ENCODE results near the gene AFF3.

AFF3 gene

DNA sequence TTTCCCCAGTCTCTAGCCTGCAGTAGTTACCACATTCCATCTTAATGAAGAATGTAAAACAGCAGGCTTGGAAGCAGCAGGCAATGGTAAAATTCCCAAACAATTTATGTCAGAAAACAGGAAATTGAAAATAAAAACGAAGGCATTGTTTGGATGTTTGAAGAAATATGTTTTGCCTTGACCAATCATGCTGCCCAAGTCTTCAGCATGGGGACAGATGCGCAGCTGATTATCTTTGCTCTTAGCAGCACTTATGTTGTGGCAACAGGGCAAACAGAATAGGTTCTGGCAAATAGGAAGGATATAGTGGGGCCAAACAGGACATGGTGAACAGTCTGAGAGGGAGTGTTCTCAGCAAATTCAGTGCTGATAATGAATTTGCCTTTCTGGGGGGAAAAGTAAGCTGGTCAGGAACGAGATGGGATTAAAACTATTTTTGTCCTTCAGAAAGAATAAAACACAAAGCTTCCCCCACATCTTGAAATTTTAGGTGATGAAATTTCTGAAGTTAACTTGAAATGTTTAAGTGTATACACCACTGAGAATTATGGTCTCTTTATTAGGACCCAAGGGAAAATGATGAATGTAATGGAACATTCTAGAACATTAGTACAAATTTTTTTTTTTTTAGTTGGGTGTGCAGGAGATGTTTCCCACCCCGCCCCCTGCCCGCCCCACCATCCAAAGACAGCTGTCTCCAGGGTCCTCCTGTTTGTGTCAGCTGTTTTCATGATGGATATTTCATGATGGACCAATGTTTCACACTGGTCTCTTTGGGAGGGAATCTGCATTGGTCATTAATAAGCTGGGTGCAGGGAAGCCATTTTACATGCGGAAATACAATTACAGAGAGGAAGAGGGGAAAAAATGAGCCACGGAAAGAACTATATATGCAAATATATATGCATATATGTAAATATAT, 413.0 kb downstream of the AFF3 start:
- Mint-ChIP-seq H3K4me1 (ENCODE audit: low read depth) (no peaks in the 10 kb centered on the region), H3K27ac (no peak overlapping the region)

DNA sequence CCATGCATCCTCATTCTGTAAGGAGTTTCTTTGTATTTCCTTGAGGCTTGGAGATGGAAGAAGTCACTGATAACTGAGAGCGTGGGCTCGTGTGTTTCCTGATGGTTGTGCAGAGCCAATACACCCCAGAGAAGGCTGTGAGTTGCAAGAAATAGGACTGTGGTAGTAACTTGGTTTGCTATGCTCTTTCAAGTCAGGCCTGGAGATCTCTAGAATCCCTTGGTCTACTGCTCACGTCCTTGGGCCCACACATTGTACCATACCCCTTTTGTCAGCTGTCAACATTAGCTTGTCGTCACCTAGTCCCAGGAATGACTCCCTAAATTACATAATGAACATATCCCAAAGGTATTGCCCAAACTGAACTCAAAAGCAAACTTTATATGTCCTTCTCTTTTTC, 414.2 kb downstream of the AFF3 start:
- no peaks in the 10 kb centered on the region for H3K4me1 Mint-ChIP-seq (ENCODE audit: low read depth)
- DNase-seq (ENCODE audit: low spot score): no peak
- no peak overlapping the region for H3K27ac Mint-ChIP-seq
- H3K9me3 Mint-ChIP-seq: no peaks in the 10 kb centered on the region
- no peaks in the 10 kb centered on the region for H3K36me3 Mint-ChIP-seq (ENCODE audit: low read depth)
- H3K27me3 Mint-ChIP-seq (ENCODE audit: low read depth): no peaks in the 10 kb centered on the region
- no peak overlapping the region for H3K4me3 Mint-ChIP-seq

More for the DNA sequence above, 413.0 kb downstream of the AFF3 start:
- no peaks in the 10 kb centered on the region for H3K36me3 Mint-ChIP-seq (ENCODE audit: low read depth)
- no peak for DNase-seq (ENCODE audit: low spot score)
- H3K4me3 Mint-ChIP-seq: no peak overlapping the region
- no peaks in the 10 kb centered on the region for H3K27me3 Mint-ChIP-seq (ENCODE audit: low read depth)
- H3K9me3 Mint-ChIP-seq: no peaks in the 10 kb centered on the region

GRCh38 chr2:99727199-99727598, 415.2 kb downstream of the AFF3 start:
- no peaks in the 10 kb centered on the region for H3K9me3 Mint-ChIP-seq
- no peaks in the 10 kb centered on the region for H3K36me3 Mint-ChIP-seq (ENCODE audit: low read depth)
- no peak for DNase-seq (ENCODE audit: low spot score)
- H3K27me3 Mint-ChIP-seq (ENCODE audit: low read depth): no peaks in the 10 kb centered on the region
- no peaks in the 10 kb centered on the region for H3K4me1 Mint-ChIP-seq (ENCODE audit: low read depth)
- H3K4me3 Mint-ChIP-seq: no peak overlapping the region
- no peak overlapping the region for H3K27ac Mint-ChIP-seq

DNA sequence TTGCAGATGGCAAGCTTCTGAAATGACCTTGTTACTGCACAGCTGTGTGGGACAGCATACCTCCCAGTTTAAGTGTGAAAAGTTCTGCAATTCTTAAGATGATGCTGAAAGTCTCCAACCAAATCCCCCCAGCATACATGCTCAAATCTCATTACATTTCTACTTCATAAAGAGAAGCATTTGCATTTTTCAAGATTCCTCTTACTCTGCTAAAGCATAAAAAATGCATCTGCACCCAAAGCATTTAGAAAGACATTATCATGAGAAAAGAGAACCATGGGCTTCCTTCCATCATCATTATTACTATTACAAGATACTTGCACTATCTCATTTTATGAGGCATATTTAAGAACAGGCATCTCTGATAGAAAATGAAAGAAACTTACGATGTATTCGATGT, 415.7 kb downstream of the AFF3 start:
- no peak overlapping the region for H3K27ac Mint-ChIP-seq
- H3K27me3 Mint-ChIP-seq (ENCODE audit: low read depth): no peaks in the 10 kb centered on the region
- H3K36me3 Mint-ChIP-seq (ENCODE audit: low read depth): no peaks in the 10 kb centered on the region
- no peak for DNase-seq (ENCODE audit: low spot score)
- no peaks in the 10 kb centered on the region for H3K9me3 Mint-ChIP-seq
- H3K4me3 Mint-ChIP-seq: no peak overlapping the region
- H3K4me1 Mint-ChIP-seq (ENCODE audit: low read depth): no peaks in the 10 kb centered on the region

GRCh38 chr2:99725820-99726219, 416.6 kb downstream of the AFF3 start:
- Mint-ChIP-seq H3K4me1 (ENCODE audit: low read depth) (no peaks in the 10 kb centered on the region), H3K4me3 (no peak overlapping the region), H3K27me3 (ENCODE audit: low read depth) (no peaks in the 10 kb centered on the region), H3K9me3 (no peaks in the 10 kb centered on the region), H3K36me3 (ENCODE audit: low read depth) (no peaks in the 10 kb centered on the region), H3K27ac (no peak overlapping the region)
- DNase-seq (ENCODE audit: low spot score): no peak

GRCh38 chr2:99722476-99722875, 419.9 kb downstream of the AFF3 start:
- no peaks in the 10 kb centered on the region for H3K36me3 Mint-ChIP-seq (ENCODE audit: low read depth)
- no peak overlapping the region for H3K4me3 Mint-ChIP-seq
- H3K4me1 Mint-ChIP-seq (ENCODE audit: low read depth): no peaks in the 10 kb centered on the region
- no peak overlapping the region for H3K27ac Mint-ChIP-seq
- no peaks in the 10 kb centered on the region for H3K9me3 Mint-ChIP-seq
- no peaks in the 10 kb centered on the region for H3K27me3 Mint-ChIP-seq (ENCODE audit: low read depth)
- DNase-seq (ENCODE audit: low spot score): no peak

DNA sequence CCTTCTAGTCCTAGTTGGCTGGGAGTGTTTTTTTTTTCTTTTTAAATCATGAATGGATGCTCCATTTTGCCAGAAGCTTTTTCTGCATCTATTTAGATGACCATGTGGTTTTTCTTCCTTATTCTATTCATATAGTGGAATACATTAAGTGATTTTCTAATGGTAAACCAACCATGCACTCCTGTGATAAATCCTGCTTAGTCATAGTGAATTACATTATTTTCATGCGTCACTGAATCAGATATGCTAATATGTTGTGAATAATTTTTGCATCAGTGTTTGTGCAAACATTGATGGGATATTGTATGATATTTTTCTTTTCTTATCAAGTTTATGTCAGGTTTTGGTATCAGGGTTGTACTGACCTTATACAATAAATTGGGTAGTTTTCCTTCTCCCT, 423.3 kb downstream of the AFF3 start:
- H3K36me3 Mint-ChIP-seq (ENCODE audit: low read depth): no peaks in the 10 kb centered on the region
- DNase-seq (ENCODE audit: low spot score): no peak
- no peaks in the 10 kb centered on the region for H3K27me3 Mint-ChIP-seq (ENCODE audit: low read depth)
- no peak overlapping the region for H3K27ac Mint-ChIP-seq
- no peak overlapping the region for H3K4me3 Mint-ChIP-seq
- H3K9me3 Mint-ChIP-seq: no peaks in the 10 kb centered on the region
- H3K4me1 Mint-ChIP-seq (ENCODE audit: low read depth): no peaks in the 10 kb centered on the region

GRCh38 chr2:99715956-99716355, 426.4 kb downstream of the AFF3 start:
- H3K36me3 Mint-ChIP-seq (ENCODE audit: low read depth): no peaks in the 10 kb centered on the region
- no peaks in the 10 kb centered on the region for H3K4me1 Mint-ChIP-seq (ENCODE audit: low read depth)
- H3K9me3 Mint-ChIP-seq: no peaks in the 10 kb centered on the region
- no peak overlapping the region for H3K27ac Mint-ChIP-seq
- H3K4me3 Mint-ChIP-seq: no peak overlapping the region
- no peaks in the 10 kb centered on the region for H3K27me3 Mint-ChIP-seq (ENCODE audit: low read depth)
- DNase-seq (ENCODE audit: low spot score): no peak

DNA sequence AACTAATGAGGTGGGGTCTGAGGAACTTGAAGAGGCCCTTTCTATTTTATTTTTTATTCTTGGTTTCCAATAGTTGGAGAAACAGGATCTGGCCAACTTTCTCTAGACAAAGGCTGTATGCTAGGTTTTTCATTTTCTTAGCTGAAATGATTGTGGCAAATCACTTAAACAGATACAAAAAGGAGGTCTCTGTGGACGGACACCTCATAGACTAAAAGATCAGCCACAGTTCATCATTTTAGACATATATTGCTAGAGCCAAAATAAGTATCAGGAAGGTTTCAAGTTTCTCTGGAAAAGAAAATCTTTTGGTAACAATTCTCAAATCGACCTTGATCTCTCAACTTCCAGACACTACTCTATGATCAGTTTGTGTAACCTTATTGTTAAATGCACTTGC, 428.0 kb downstream of the AFF3 start:
- Mint-ChIP-seq H3K4me1 (ENCODE audit: low read depth) (no peaks in the 10 kb centered on the region), H3K27ac (no peak overlapping the region), H3K9me3 (no peaks in the 10 kb centered on the region), H3K36me3 (ENCODE audit: low read depth) (no peaks in the 10 kb centered on the region), H3K4me3 (no peak overlapping the region), H3K27me3 (ENCODE audit: low read depth) (no peaks in the 10 kb centered on the region)
- no peak for DNase-seq (ENCODE audit: low spot score)

DNA sequence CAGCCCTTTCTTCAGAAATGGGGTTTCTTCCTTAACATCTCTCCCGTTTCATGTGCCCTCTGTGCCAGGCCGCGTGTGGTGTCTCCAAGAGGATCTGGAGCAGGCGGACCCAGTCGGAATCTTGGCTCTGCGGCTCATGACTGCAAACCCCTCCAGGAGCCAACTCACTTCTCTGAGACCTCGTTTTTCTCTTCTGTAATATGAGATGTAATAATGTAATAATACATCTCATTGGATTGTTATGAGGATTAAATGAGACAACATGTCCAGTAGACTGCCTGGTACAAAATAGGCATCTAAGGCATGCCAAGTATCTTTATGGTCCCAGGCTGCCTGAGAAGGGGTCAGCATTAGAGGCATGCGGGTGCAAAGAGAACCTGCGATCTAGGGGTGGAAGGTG, 431.2 kb downstream of the AFF3 start:
- Mint-ChIP-seq H3K27ac (no peak overlapping the region), H3K36me3 (ENCODE audit: low read depth) (no peaks in the 10 kb centered on the region), H3K4me3 (no peak overlapping the region), H3K9me3 (no peaks in the 10 kb centered on the region), H3K4me1 (ENCODE audit: low read depth) (no peaks in the 10 kb centered on the region), H3K27me3 (ENCODE audit: low read depth) (no peaks in the 10 kb centered on the region)
- DNase-seq (ENCODE audit: low spot score): no peak

DNA sequence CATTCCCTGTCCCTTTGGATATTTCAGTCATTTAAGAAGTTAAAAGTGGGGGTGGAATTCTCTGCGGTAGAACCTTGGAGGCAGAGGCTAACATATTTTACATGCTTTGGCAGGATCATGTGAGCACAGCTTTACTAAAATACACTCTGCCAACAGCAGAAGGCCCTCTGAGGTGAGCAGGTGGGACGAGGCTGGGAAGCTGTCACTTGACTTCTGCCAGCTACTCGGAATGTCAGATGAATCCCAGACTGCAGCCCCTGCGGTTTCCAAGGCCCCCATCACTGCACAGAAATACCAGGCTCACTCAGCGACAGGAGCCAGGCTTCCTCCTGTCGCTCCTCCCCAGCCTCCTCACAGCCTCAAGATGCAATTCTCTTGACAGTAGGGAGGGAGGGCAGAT, 431.7 kb downstream of the AFF3 start:
- Mint-ChIP-seq H3K36me3 (ENCODE audit: low read depth) (no peaks in the 10 kb centered on the region), H3K27me3 (ENCODE audit: low read depth) (no peaks in the 10 kb centered on the region)

GRCh38 chr2:99709229-99709628, 433.2 kb downstream of the AFF3 start:
- no peaks in the 10 kb centered on the region for H3K9me3 Mint-ChIP-seq
- no peaks in the 10 kb centered on the region for H3K4me1 Mint-ChIP-seq (ENCODE audit: low read depth)
- no peak overlapping the region for H3K4me3 Mint-ChIP-seq
- H3K27me3 Mint-ChIP-seq (ENCODE audit: low read depth): no peaks in the 10 kb centered on the region
- no peak overlapping the region for H3K27ac Mint-ChIP-seq
- H3K36me3 Mint-ChIP-seq (ENCODE audit: low read depth): no peaks in the 10 kb centered on the region
- no peak for DNase-seq (ENCODE audit: low spot score)

More for the DNA sequence above, 431.7 kb downstream of the AFF3 start:
- H3K9me3 Mint-ChIP-seq: no peaks in the 10 kb centered on the region
- no peak overlapping the region for H3K27ac Mint-ChIP-seq
- H3K4me3 Mint-ChIP-seq: no peak overlapping the region
- DNase-seq (ENCODE audit: low spot score): no peak
- H3K4me1 Mint-ChIP-seq (ENCODE audit: low read depth): no peaks in the 10 kb centered on the region

GRCh38 chr2:99708231-99708630, 434.2 kb downstream of the AFF3 start:
- no peak overlapping the region for H3K27ac Mint-ChIP-seq

GRCh38 chr2:99707592-99707991, 434.8 kb downstream of the AFF3 start:
- Mint-ChIP-seq H3K4me1 (ENCODE audit: low read depth) (no peaks in the 10 kb centered on the region), H3K27ac (no peak overlapping the region), H3K27me3 (ENCODE audit: low read depth) (peaks cover 2% of the 10 kb centered on the region), H3K4me3 (no peak overlapping the region), H3K9me3 (no peaks in the 10 kb centered on the region), H3K36me3 (ENCODE audit: low read depth) (no peaks in the 10 kb centered on the region)
- DNase-seq (ENCODE audit: low spot score): no peak

More at GRCh38 chr2:99708231-99708630, 434.2 kb downstream of the AFF3 start:
- H3K4me3 Mint-ChIP-seq: no peak overlapping the region
- no peaks in the 10 kb centered on the region for H3K36me3 Mint-ChIP-seq (ENCODE audit: low read depth)
- H3K27me3 Mint-ChIP-seq (ENCODE audit: low read depth): peaks cover 2% of the 10 kb centered on the region
- H3K9me3 Mint-ChIP-seq: no peaks in the 10 kb centered on the region
- no peaks in the 10 kb centered on the region for H3K4me1 Mint-ChIP-seq (ENCODE audit: low read depth)
- no peak for DNase-seq (ENCODE audit: low spot score)

DNA sequence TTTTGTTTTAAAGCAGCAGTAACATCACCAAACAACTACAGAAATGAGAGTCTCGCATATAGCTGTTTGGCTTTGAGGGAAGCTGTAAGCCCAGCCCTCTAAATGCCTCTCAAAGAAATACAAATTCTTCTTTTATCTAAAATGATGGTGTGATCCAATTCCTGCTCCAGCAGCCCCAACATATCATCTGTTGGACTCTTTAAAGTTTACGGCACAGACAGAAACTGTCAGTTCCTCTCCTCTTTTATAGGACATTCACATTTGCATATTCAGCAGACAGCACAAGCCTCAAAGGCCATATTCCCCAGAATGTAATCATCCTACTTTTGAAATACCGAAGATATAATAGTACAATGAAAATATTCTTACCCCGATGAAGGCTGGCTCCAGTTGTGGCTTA, 435.7 kb downstream of the AFF3 start:
- no peak overlapping the region for H3K4me3 Mint-ChIP-seq
- H3K4me1 Mint-ChIP-seq (ENCODE audit: low read depth): no peaks in the 10 kb centered on the region
- no peak for DNase-seq (ENCODE audit: low spot score)
- no peak overlapping the region for H3K27ac Mint-ChIP-seq
- no peaks in the 10 kb centered on the region for H3K9me3 Mint-ChIP-seq
- peaks cover 2% of the 10 kb centered on the region for H3K27me3 Mint-ChIP-seq (ENCODE audit: low read depth)
- no peaks in the 10 kb centered on the region for H3K36me3 Mint-ChIP-seq (ENCODE audit: low read depth)
